ENCODE measurements around the gene PNMA8C.

Gene PNMA8C

GRCh38 chr19:46428239-46429135 is at the start of gene PNMA8C:
PNMA8C (minus strand) TSS chr19:46428936; CDS start chr19:46428359, 577 bp downstream.
- peak in 1 of 2 donors; percentile 39 for DNase-seq (ENCODE audit: low read depth in 2 of 2)

- DNase-seq (ENCODE audit: low read depth in 2 of 2) = no peak
These were observed 47.2 kb upstream of the PNMA8C start for GRCh38 chr19:46475986-46476385.

GRCh38 chr19:46474211-46474610 is 45.5 kb upstream of the PNMA8C start:
- no peak for DNase-seq (ENCODE audit: low read depth in 2 of 2)

- no peak for DNase-seq (ENCODE audit: low read depth in 2 of 2)
These were observed 43.9 kb upstream of the PNMA8C start for GRCh38 chr19:46472592-46472991.

GRCh38 chr19:46471811-46472543 is 43.2 kb upstream of the PNMA8C start:
- no peak for DNase-seq (ENCODE audit: low read depth in 2 of 2)

DNA sequence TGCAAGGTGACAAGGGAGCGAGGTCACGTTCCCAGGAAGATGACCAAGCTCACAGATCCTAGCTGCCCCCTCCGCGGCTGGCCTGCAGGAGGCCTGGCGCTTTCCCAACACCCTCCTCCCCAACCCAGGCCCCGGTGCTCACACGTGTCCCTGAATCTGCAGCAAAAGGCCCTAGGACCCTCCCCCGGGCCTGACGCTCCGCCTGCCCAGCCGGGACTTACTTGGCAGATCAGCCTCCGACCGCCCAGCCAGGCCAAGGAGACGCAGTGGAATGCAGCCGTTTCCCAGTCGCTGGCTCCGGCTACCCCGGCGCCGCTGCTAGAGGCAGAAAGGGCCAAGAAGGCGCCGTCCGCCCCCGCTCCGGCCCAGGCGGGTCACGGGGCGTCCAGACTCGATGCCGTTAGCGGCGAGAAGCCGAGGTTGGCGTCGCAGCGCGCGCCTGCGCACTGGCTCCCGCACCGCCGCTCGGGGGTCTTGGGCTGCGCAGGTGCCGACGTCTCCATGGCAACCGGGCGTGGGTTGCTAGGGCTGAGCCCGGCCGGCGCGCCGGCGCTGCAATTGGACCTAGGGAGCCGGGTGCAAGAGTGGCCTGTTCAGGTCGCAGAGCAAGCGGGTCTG is 42.5 kb upstream of the PNMA8C start, which contains the start of gene PNMA8A:
TSS of gene PNMA8A (minus strand) at position 448 of the 618 bp plus-strand sequence. CDS start 528 bp downstream, outside the sequence.
- no peak for DNase-seq (ENCODE audit: low read depth in 2 of 2)

- DNase-seq (ENCODE audit: low read depth in 2 of 2) = no peak
These were observed 41.6 kb upstream of the PNMA8C start for GRCh38 chr19:46470376-46470775.

GRCh38 chr19:46469541-46470185 is 40.9 kb upstream of the PNMA8C start:
- no peak for DNase-seq (ENCODE audit: low read depth in 2 of 2)

DNA sequence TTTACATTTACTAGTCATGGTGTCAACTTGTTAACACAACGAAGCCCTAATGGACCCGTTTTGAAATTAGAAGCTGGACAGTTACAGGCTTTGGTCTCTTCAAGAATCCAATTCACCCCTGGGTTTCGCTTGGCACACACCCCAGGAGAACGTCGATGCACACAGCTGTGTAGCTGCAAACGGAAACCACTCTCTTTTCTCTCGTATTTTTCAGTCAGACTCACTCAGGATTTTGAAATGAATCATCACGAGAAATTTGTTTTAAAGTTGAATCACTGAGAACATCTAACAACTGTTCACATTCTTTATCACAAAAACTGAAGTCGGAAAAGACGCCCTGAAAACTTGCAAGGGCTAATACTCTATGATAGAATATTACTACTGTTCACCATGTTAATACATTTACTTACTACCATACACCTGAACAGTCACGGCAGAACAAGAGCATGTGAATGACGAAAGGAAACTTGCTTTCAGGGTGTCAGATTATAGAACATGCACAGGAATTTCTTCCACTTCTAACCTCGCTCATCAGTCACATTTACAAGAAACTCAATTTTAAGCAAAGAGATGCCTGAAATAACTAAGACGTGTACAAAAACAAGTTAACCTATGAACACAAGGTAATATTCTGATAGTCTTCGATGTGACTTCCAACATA is 37.9 kb upstream of the PNMA8C start:
- no peak for DNase-seq (ENCODE audit: low read depth in 2 of 2)

- DNase-seq (ENCODE audit: low read depth in 2 of 2) = no peak
These were observed 34.8 kb upstream of the PNMA8C start for GRCh38 chr19:46463516-46463915.

DNA sequence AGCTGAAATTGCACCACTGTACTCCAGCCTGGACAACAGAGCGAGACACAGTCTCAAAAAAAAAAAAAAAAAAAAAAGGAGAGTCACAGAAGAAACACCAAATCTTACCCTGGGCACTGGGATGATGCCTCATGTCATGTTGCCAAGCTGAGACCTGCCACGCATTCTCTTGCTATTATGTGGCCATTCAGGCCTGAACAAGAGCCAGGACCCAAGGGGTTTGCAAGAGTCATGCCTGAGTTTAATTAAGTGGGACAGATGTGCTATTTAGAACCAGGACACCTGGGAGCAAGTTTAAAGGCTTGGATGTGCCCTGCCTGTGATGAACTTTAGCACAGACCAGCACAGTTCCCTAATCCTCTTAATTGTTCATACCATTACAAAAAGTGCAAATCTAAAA is 32.8 kb upstream of the PNMA8C start:
- DNase-seq (ENCODE audit: low read depth in 2 of 2) = no peak

- DNase-seq (ENCODE audit: low read depth in 2 of 2) = no peak
These were observed 32.2 kb upstream of the PNMA8C start for GRCh38 chr19:46460981-46461380.

GRCh38 chr19:46460055-46460454 is 31.3 kb upstream of the PNMA8C start:
- no peak for DNase-seq (ENCODE audit: low read depth in 2 of 2)

GRCh38 chr19:46456930-46457329 is 28.2 kb upstream of the PNMA8C start:
- no peak for DNase-seq (ENCODE audit: low read depth in 2 of 2)

- DNase-seq (ENCODE audit: low read depth in 2 of 2) = no peak
These were observed 25.5 kb upstream of the PNMA8C start for GRCh38 chr19:46454244-46454643.

DNA sequence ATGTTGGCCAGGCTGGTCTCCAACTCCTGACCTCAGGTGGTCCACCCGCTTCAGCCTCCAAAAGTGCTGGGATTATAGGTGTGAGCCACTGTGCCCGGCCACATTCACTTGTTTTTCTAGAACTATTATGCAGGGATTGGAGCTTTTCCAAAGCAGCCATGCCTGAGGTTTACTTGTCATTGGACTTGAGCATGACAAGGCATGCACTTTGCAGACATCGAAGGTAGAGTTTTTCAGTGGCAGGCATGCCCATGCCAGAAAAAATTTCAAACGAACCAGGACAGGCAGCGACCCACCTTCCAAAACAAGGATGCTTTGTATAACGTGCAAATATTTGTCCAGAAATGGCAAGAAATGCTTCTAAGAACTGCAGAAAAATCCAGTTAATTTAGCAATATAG is 24.9 kb upstream of the PNMA8C start:
- no peak for DNase-seq (ENCODE audit: low read depth in 2 of 2)

- no peak for DNase-seq (ENCODE audit: low read depth in 2 of 2)
These were observed 23.4 kb upstream of the PNMA8C start for GRCh38 chr19:46452186-46452585.

DNA sequence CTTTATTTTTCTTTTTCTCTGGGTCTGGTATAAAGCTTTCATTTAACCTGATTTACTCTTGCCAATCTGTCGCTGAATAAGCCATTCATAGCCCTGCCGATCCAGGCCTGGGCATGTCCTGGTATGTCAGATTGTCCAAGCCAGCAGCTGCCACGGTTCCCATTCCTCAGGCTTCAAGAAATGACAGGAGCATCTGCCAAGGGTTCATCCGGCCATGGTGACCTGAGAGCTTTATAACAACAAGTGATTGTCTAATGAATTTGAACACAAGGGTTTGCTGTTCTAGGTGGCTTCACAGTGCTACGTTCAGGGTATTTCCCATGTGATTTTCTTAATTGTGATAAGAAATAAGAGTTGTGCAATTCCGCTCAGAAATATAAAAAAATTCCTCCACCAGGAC is 22.6 kb upstream of the PNMA8C start:
- DNase-seq (ENCODE audit: low read depth in 2 of 2) = no peak

DNA sequence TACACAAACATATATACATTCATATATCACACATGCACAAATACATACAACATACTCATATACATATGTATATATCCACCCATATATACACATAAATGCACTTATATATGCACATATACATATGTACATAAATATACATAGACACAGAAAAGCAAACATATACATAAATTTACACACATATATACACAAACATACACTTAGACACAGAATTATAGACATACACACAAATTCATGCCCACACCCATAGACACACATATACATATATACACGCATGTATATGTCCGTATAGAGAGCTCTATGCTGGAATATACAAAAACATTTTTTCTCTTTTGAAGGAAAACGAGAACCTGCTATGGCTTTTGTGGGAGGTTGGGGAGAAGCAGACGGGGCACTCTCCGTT is 22.0 kb upstream of the PNMA8C start:
- no peak for DNase-seq (ENCODE audit: low read depth in 2 of 2)

- no peak for DNase-seq (ENCODE audit: low read depth in 2 of 2)
These were observed 20.5 kb upstream of the PNMA8C start for GRCh38 chr19:46449228-46449627.

DNA sequence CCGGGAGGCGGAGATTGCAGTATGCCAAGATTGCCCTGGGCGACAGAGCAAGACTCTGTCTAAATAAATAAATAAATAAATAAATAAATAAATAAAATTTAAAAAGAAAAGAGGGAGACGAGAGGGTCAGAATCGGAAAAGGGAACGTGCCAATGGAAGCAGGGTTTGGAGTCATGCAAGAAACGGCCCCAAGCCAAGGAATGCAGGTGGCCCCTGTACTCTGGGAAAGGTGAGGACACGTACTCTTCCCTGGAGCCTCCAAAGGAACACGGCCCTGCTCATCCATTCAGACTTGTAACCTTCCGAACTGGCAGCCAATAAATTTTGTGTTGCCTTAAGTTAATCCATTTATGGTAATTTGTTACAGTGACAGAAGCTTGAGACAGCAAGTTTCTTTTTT is 19.9 kb upstream of the PNMA8C start:
- DNase-seq (ENCODE audit: low read depth in 2 of 2) = no peak

Measured in stimulated activated CD4-positive, alpha-beta T cell treated with anti-CD3 and anti-CD28 coated beads, Interleukin-15, amount 100 ng/mL, for 48 hours (primary cell).